Endothelial cell of umbilical vein (primary cell): ENCODE results near the gene SPAG5.

ENCODE experiments used
- EZH2 ChIP-seq: IDR thresholded peaks from 2 replicates; pipeline ENCODE4 v1.6.1; 2012; ENCODE audit warnings: borderline replicate concordance, low read depth, mild to moderate bottlenecking, moderate library complexity, low read length, inconsistent platforms; ENCODE audit not compliant: severe bottlenecking
- POLR2A ChIP-seq: IDR thresholded peaks from 2 replicates; pipeline ENCODE4 v1.6.1; 2012; ENCODE audit warnings: low read depth, mild to moderate bottlenecking, control low read depth, low read length
- POLR2AphosphoS5 ChIP-seq: IDR thresholded peaks from 2 replicates; pipeline ENCODE4 v1.6.1; 2012; ENCODE audit warnings: low read depth, mild to moderate bottlenecking, control low read depth, low read length, moderate library complexity; ENCODE audit not compliant: insufficient read depth
- TF ChIP-seq, protein P1 (sequence below), 2 donors: IDR thresholded peaks; 1 replicate in 1 of 2; 2 replicates in 1 of 2; pipeline ENCODE4 v1.5.1; 2011; ENCODE audit warnings: low read length in 2 of 2, mild to moderate bottlenecking in 2 of 2, moderate library complexity in 2 of 2, control low read depth in 1 of 2, inconsistent platforms in 1 of 2, low read depth in 1 of 2; ENCODE audit not compliant: insufficient read depth in 1 of 2; ENCODE audit errors: extremely low read depth in 1 of 2
- TF ChIP-seq, protein P2 (sequence below): IDR thresholded peaks from 2 replicates; pipeline ENCODE4 v1.6.1; 2011; ENCODE audit not compliant: insufficient read depth, insufficient read length

DNA sequence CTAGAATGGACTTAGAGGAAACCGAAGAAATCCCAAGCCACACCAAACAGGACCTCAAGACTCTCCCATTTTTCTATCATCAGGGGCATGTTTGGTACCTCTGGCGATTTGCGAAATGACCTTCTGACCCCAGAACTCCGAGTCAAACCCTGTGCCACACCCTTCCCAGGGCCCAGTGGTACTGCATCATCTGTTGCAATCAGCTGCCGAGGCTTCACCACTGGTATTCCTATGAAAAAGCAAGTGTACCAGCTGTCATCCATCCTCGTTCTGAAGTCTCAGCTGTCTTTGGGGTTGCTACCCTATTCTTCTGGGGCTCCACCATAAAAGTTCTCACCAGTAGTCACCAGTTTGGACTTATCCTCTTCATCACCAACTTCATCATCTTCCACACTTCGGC, 17.5 kb upstream of the SPAG5 start:
- TF ChIP-seq, protein P1, sequence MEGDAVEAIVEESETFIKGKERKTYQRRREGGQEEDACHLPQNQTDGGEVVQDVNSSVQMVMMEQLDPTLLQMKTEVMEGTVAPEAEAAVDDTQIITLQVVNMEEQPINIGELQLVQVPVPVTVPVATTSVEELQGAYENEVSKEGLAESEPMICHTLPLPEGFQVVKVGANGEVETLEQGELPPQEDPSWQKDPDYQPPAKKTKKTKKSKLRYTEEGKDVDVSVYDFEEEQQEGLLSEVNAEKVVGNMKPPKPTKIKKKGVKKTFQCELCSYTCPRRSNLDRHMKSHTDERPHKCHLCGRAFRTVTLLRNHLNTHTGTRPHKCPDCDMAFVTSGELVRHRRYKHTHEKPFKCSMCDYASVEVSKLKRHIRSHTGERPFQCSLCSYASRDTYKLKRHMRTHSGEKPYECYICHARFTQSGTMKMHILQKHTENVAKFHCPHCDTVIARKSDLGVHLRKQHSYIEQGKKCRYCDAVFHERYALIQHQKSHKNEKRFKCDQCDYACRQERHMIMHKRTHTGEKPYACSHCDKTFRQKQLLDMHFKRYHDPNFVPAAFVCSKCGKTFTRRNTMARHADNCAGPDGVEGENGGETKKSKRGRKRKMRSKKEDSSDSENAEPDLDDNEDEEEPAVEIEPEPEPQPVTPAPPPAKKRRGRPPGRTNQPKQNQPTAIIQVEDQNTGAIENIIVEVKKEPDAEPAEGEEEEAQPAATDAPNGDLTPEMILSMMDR (IDR thresholded peaks at IDR 0.05; ENCODE audit: extremely low read depth in 1 of 2, insufficient read depth in 1 of 2, low read depth in 1 of 2, low read length in 2 of 2) = no peak
- no peak for TF ChIP-seq POLR2AphosphoS5
- TF ChIP-seq EZH2 = no peak
- TF ChIP-seq, protein P2, sequence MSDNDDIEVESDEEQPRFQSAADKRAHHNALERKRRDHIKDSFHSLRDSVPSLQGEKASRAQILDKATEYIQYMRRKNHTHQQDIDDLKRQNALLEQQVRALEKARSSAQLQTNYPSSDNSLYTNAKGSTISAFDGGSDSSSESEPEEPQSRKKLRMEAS = no peak
- no peak for TF ChIP-seq POLR2A
